WTC11 (cell line): ENCODE measurements around the gene WDR76. TPM values are rescaled to one million over a fixed set of nuclear protein-coding genes. Genes with fewer than 3 reads are reported as not detected.

Experiments
- ATAC-seq: fragments of 200-7000 bp; cut with Tn5 transposase; 2 replicates; pipeline ENCODE4 v1.10.0; 2021; ENCODE audit warnings: mild to moderate bottlenecking, moderate library complexity
- CTCF ChIA-PET: fragments of 300-600 bp; sonication (Branson Sonifier 250); formaldehyde crosslinking; loops from one replicate; lab custom pipeline; 2021; ENCODE audit warnings: antibody characterized with exemption; lab: Charles Lee
- POLR2A ChIA-PET: fragments of 350-600 bp; sonication (Branson Sonifier 250); formaldehyde crosslinking; loops from one replicate; lab custom pipeline; 2021; ENCODE audit warnings: antibody characterized with exemption; lab: Charles Lee
- DNase-seq: peaks from one replicate; pipeline ENCODE4 v3.0.0; 2021; ENCODE audit warnings: low spot score
- H3K27ac Mint-ChIP-seq: 2 replicates; pipeline ENCODE4 v1.8.0; 2021; ENCODE audit warnings: mixed read lengths
- H3K27me3 Mint-ChIP-seq: 2 replicates; pipeline ENCODE4 v1.8.0; 2021; ENCODE audit warnings: low read depth, mild to moderate bottlenecking, moderate library complexity, mixed read lengths
- H3K36me3 Mint-ChIP-seq: 2 replicates; pipeline ENCODE4 v1.8.0; 2021; ENCODE audit warnings: mixed read lengths
- H3K4me1 Mint-ChIP-seq: 2 replicates; pipeline ENCODE4 v1.8.0; 2022; ENCODE audit warnings: mixed read lengths
- H3K4me3 Mint-ChIP-seq: 2 replicates; pipeline ENCODE4 v1.8.0; 2021; ENCODE audit warnings: mild to moderate bottlenecking, moderate library complexity, mixed read lengths
- H3K9me3 Mint-ChIP-seq: 2 replicates; pipeline ENCODE4 v1.8.0; 2021; ENCODE audit warnings: mixed read lengths
- AR ChIP-seq: fragments of 250-450 bp; sonication (Bioruptor Pico); IDR thresholded peaks from 2 replicates; pipeline ENCODE4 v1.9.0; 2021; ENCODE audit warnings: mild to moderate bottlenecking
- CREB1 ChIP-seq: sonication (generic); formaldehyde crosslinking; IDR thresholded peaks from 2 replicates; pipeline ENCODE4 v1.8.0; 2023; ENCODE audit warnings: mild to moderate bottlenecking, missing genetic modification reagents
- IRF2 ChIP-seq: sonication (generic); formaldehyde crosslinking; IDR thresholded peaks from 2 replicates; pipeline ENCODE4 v1.8.0; 2022; ENCODE audit warnings: low read depth, missing genetic modification reagents, borderline replicate concordance
- MXD4 ChIP-seq: fragments of 250-450 bp; sonication (Bioruptor Pico); IDR thresholded peaks from 2 replicates; pipeline ENCODE4 v1.8.0; 2021; ENCODE audit warnings: mild to moderate bottlenecking, moderate library complexity, borderline replicate concordance
- MYBL2 ChIP-seq: sonication (generic); formaldehyde crosslinking; IDR thresholded peaks from 2 replicates; pipeline ENCODE4 v1.8.1; 2023; ENCODE audit warnings: mild to moderate bottlenecking, moderate library complexity, missing genetic modification reagents
- NFATC4 ChIP-seq: fragments of 250-450 bp; sonication (Bioruptor Pico); IDR thresholded peaks from 2 replicates; pipeline ENCODE4 v1.9.0; 2021; ENCODE audit warnings: mild to moderate bottlenecking
- NR1H2 ChIP-seq: sonication (generic); formaldehyde crosslinking; IDR thresholded peaks from 2 replicates; pipeline ENCODE4 v1.9.0; 2021; ENCODE audit warnings: mild to moderate bottlenecking, moderate library complexity, missing genetic modification reagents
- SMAD3 ChIP-seq: sonication (generic); formaldehyde crosslinking; IDR thresholded peaks from 2 replicates; pipeline ENCODE4 v1.8.0; 2022; ENCODE audit warnings: missing genetic modification reagents, mild to moderate bottlenecking, borderline replicate concordance
- SP1 ChIP-seq: sonication (generic); formaldehyde crosslinking; conservative IDR thresholded peaks from 2 replicates; pipeline ENCODE4 v1.8.1; 2022; ENCODE audit warnings: missing genetic modification reagents
- TEAD1 ChIP-seq: sonication (generic); formaldehyde crosslinking; IDR thresholded peaks from 2 replicates; pipeline ENCODE4 v1.8.0; 2022; ENCODE audit warnings: mild to moderate bottlenecking, missing genetic modification reagents
- ZNF219 ChIP-seq: sonication (generic); formaldehyde crosslinking; IDR thresholded peaks from 2 replicates; pipeline ENCODE4 v1.8.0; 2023; ENCODE audit warnings: missing genetic modification reagents, mild to moderate bottlenecking, borderline replicate concordance
- ZNF232 ChIP-seq: sonication (generic); formaldehyde crosslinking; IDR thresholded peaks from 2 replicates; pipeline ENCODE4 v1.8.0; 2022; ENCODE audit warnings: mild to moderate bottlenecking, missing genetic modification reagents
- ZNF423 ChIP-seq: fragments of 250-450 bp; sonication (Bioruptor Pico); IDR thresholded peaks from 2 replicates; pipeline ENCODE4 v2.1.2; 2022; ENCODE audit warnings: mild to moderate bottlenecking, moderate library complexity
- ZNF512 ChIP-seq: sonication (generic); formaldehyde crosslinking; IDR thresholded peaks from 2 replicates; pipeline ENCODE4 v1.8.1; 2022; ENCODE audit warnings: missing genetic modification reagents, borderline replicate concordance
- total RNA-seq: library from RNA; stranded (reverse); gene quantifications from 3 replicates; pipeline ENCODE4 v1.2.3, GENCODE V29; 2021
- TF ChIP-seq, protein P1 (sequence below): fragments of 250-450 bp; sonication (Bioruptor Pico); IDR thresholded peaks from 2 replicates; pipeline ENCODE4 v1.8.0; 2021; ENCODE audit warnings: mild to moderate bottlenecking
- TF ChIP-seq, protein P2 (sequence below): fragments of 200-600 bp; IDR thresholded peaks from 2 replicates; pipeline ENCODE4 v1.8.0; 2022; ENCODE audit warnings: antibody characterized with exemption
- TF ChIP-seq, protein P3 (sequence below): sonication (generic); formaldehyde crosslinking; IDR thresholded peaks from 2 replicates; pipeline ENCODE4 v1.8.0; 2022; ENCODE audit warnings: mild to moderate bottlenecking, missing genetic modification reagents
- TF ChIP-seq, protein P4 (sequence below): sonication (generic); formaldehyde crosslinking; IDR thresholded peaks from 2 replicates; pipeline ENCODE4 v1.8.0; 2023; ENCODE audit warnings: missing genetic modification reagents, mild to moderate bottlenecking, borderline replicate concordance
- TF ChIP-seq, protein P5 (sequence below): fragments of 250-450 bp; sonication (Bioruptor Pico); IDR thresholded peaks from 2 replicates; pipeline ENCODE4 v1.9.0; 2021; ENCODE audit warnings: mild to moderate bottlenecking
- TF ChIP-seq, protein P6 (sequence below): sonication (generic); formaldehyde crosslinking; IDR thresholded peaks from 2 replicates; pipeline ENCODE4 v1.8.1; 2023; ENCODE audit warnings: mild to moderate bottlenecking, missing genetic modification reagents

WDR76 gene
- total RNA-seq, 1 experiment from 2014 or later: 16.2 TPM

GRCh38 chr15:43889042-43889441 is 62.2 kb downstream of the WDR76 start:
- no peak overlapping the region for H3K27ac Mint-ChIP-seq
- no peaks in the 10 kb centered on the region for H3K9me3 Mint-ChIP-seq
- no peaks in the 10 kb centered on the region for H3K27me3 Mint-ChIP-seq
- DNase-seq: no peak
- ChIA-PET CTCF (no interaction called here), POLR2A (no interaction called here)
- no peak for ATAC-seq
- peaks cover 7% of the 10 kb centered on the region; the same call in 1 of the 2 replicates for H3K4me1 Mint-ChIP-seq
- TF ChIP-seq SMAD3 (CRISPR knock-in tag) (no peak), IRF2 (CRISPR knock-in tag) (no peak), NR1H2 (CRISPR knock-in tag) (no peak), ZNF423 (no peak), NFATC4 (CRISPR knock-in tag) (no peak), CREB1 (CRISPR knock-in tag) (no peak), ZNF232 (CRISPR knock-in tag) (no peak), ZNF512 (no peak), ZNF219 (CRISPR knock-in tag) (no peak), SP1 (CRISPR knock-in tag) (no peak), MYBL2 (CRISPR knock-in tag) (no peak), MXD4 (CRISPR knock-in tag) (no peak), AR (CRISPR knock-in tag) (no peak), TEAD1 (CRISPR knock-in tag) (no peak)
- TF ChIP-seq, protein P1, sequence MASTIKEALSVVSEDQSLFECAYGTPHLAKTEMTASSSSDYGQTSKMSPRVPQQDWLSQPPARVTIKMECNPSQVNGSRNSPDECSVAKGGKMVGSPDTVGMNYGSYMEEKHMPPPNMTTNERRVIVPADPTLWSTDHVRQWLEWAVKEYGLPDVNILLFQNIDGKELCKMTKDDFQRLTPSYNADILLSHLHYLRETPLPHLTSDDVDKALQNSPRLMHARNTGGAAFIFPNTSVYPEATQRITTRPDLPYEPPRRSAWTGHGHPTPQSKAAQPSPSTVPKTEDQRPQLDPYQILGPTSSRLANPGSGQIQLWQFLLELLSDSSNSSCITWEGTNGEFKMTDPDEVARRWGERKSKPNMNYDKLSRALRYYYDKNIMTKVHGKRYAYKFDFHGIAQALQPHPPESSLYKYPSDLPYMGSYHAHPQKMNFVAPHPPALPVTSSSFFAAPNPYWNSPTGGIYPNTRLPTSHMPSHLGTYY (CRISPR knock-in tag): no peak
- TF ChIP-seq, protein P2, sequence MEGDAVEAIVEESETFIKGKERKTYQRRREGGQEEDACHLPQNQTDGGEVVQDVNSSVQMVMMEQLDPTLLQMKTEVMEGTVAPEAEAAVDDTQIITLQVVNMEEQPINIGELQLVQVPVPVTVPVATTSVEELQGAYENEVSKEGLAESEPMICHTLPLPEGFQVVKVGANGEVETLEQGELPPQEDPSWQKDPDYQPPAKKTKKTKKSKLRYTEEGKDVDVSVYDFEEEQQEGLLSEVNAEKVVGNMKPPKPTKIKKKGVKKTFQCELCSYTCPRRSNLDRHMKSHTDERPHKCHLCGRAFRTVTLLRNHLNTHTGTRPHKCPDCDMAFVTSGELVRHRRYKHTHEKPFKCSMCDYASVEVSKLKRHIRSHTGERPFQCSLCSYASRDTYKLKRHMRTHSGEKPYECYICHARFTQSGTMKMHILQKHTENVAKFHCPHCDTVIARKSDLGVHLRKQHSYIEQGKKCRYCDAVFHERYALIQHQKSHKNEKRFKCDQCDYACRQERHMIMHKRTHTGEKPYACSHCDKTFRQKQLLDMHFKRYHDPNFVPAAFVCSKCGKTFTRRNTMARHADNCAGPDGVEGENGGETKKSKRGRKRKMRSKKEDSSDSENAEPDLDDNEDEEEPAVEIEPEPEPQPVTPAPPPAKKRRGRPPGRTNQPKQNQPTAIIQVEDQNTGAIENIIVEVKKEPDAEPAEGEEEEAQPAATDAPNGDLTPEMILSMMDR: no peak
- TF ChIP-seq, protein P3, sequence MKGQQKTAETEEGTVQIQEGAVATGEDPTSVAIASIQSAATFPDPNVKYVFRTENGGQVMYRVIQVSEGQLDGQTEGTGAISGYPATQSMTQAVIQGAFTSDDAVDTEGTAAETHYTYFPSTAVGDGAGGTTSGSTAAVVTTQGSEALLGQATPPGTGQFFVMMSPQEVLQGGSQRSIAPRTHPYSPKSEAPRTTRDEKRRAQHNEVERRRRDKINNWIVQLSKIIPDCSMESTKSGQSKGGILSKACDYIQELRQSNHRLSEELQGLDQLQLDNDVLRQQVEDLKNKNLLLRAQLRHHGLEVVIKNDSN: no peak
- TF ChIP-seq, protein P4, sequence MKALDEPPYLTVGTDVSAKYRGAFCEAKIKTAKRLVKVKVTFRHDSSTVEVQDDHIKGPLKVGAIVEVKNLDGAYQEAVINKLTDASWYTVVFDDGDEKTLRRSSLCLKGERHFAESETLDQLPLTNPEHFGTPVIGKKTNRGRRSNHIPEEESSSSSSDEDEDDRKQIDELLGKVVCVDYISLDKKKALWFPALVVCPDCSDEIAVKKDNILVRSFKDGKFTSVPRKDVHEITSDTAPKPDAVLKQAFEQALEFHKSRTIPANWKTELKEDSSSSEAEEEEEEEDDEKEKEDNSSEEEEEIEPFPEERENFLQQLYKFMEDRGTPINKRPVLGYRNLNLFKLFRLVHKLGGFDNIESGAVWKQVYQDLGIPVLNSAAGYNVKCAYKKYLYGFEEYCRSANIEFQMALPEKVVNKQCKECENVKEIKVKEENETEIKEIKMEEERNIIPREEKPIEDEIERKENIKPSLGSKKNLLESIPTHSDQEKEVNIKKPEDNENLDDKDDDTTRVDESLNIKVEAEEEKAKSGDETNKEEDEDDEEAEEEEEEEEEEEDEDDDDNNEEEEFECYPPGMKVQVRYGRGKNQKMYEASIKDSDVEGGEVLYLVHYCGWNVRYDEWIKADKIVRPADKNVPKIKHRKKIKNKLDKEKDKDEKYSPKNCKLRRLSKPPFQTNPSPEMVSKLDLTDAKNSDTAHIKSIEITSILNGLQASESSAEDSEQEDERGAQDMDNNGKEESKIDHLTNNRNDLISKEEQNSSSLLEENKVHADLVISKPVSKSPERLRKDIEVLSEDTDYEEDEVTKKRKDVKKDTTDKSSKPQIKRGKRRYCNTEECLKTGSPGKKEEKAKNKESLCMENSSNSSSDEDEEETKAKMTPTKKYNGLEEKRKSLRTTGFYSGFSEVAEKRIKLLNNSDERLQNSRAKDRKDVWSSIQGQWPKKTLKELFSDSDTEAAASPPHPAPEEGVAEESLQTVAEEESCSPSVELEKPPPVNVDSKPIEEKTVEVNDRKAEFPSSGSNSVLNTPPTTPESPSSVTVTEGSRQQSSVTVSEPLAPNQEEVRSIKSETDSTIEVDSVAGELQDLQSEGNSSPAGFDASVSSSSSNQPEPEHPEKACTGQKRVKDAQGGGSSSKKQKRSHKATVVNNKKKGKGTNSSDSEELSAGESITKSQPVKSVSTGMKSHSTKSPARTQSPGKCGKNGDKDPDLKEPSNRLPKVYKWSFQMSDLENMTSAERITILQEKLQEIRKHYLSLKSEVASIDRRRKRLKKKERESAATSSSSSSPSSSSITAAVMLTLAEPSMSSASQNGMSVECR (CRISPR knock-in tag): no peak
- TF ChIP-seq, protein P5, sequence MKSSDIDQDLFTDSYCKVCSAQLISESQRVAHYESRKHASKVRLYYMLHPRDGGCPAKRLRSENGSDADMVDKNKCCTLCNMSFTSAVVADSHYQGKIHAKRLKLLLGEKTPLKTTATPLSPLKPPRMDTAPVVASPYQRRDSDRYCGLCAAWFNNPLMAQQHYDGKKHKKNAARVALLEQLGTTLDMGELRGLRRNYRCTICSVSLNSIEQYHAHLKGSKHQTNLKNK (CRISPR knock-in tag): no peak
- TF ChIP-seq, protein P6, sequence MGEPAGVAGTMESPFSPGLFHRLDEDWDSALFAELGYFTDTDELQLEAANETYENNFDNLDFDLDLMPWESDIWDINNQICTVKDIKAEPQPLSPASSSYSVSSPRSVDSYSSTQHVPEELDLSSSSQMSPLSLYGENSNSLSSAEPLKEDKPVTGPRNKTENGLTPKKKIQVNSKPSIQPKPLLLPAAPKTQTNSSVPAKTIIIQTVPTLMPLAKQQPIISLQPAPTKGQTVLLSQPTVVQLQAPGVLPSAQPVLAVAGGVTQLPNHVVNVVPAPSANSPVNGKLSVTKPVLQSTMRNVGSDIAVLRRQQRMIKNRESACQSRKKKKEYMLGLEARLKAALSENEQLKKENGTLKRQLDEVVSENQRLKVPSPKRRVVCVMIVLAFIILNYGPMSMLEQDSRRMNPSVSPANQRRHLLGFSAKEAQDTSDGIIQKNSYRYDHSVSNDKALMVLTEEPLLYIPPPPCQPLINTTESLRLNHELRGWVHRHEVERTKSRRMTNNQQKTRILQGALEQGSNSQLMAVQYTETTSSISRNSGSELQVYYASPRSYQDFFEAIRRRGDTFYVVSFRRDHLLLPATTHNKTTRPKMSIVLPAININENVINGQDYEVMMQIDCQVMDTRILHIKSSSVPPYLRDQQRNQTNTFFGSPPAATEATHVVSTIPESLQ: no peak
- H3K36me3 Mint-ChIP-seq: peaks cover 8% of the 10 kb centered on the region
- no peak overlapping the region for H3K4me3 Mint-ChIP-seq
